HL-60 (cell line): Measurements from ENCODE around the gene ALDH1L1.

Source experiments
- DNase-seq, 2 experiments: peaks; one replicate each; pipeline ENCODE4 v3.0.0-alpha.2; 2010 to 2020; ENCODE audit warnings: low read depth in 1 of 2, low spot score in 1 of 2
- H3K27ac ChIP-seq: fragments of 250-450 bp; sonication (Bioruptor Pico); replicated peaks from 2 replicates; pipeline ENCODE4 v1.5.1; 2020; ENCODE audit warnings: mild to moderate bottlenecking, moderate library complexity
- H3K27me3 ChIP-seq: fragments of 250-450 bp; sonication (Bioruptor Pico); 2 replicates; pipeline ENCODE4 v1.5.1; 2021; ENCODE audit warnings: mild to moderate bottlenecking, moderate library complexity; ENCODE audit not compliant: insufficient read depth, poor library complexity, severe bottlenecking
- H3K4me3 ChIP-seq: replicated peaks from 2 replicates; pipeline ENCODE4 v1.5.1; 2011; ENCODE audit warnings: mild to moderate bottlenecking, control low read depth, low read length; ENCODE audit not compliant: insufficient read depth
- CTCF ChIP-seq: IDR thresholded peaks from one replicate; pipeline ENCODE4 v1.5.1; 2011; ENCODE audit warnings: low read length, control low read depth, inconsistent platforms; ENCODE audit not compliant: insufficient read depth
- GABPA ChIP-seq: IDR thresholded peaks from 2 replicates; pipeline ENCODE4 v1.6.1; 2012; ENCODE audit warnings: low read depth
- POLR2AphosphoS5 ChIP-seq: IDR thresholded peaks from 2 replicates; pipeline ENCODE4 v1.6.1; 2012; ENCODE audit warnings: low read depth
- REST ChIP-seq: IDR thresholded peaks from 2 replicates; pipeline ENCODE4 v1.6.1; 2012; ENCODE audit warnings: low read depth; ENCODE audit not compliant: insufficient replicate concordance
- SPI1 ChIP-seq: IDR thresholded peaks from 2 replicates; pipeline ENCODE4 v1.6.1; 2012; ENCODE audit warnings: low read depth, mild to moderate bottlenecking, borderline replicate concordance

ALDH1L1 gene

GRCh38 chr3:126103121-126104027 is 77.0 kb downstream of the ALDH1L1 start:
- DNase-seq = no peak
- no peaks in the 10 kb centered on the region for H3K27me3 ChIP-seq
- TF ChIP-seq CTCF = no peak
- H3K27ac ChIP-seq = no peak overlapping the region
- H3K4me3 ChIP-seq = no peak overlapping the region

- Histone ChIP-seq H3K4me3 (no peak overlapping the region), H3K27ac (no peak overlapping the region), H3K27me3 (no peaks in the 10 kb centered on the region)
- no peak for TF ChIP-seq POLR2AphosphoS5
- TF ChIP-seq REST = no peak
- no peak for TF ChIP-seq GABPA
- no peak for TF ChIP-seq CTCF
- no peak for TF ChIP-seq SPI1
- DNase-seq = no peak
Measured at GRCh38 chr3:126102530-126102951, 77.8 kb downstream of the ALDH1L1 start.

- no peak for DNase-seq
- TF ChIP-seq SPI1 (no peak), CTCF (no peak), GABPA (no peak), POLR2AphosphoS5 (no peak), REST (no peak)
- H3K27me3 ChIP-seq = no peaks in the 10 kb centered on the region
- H3K4me3 ChIP-seq = no peak overlapping the region
- no peak overlapping the region for H3K27ac ChIP-seq
Measured at GRCh38 chr3:126102011-126102410, 78.4 kb downstream of the ALDH1L1 start.

- no peak for TF ChIP-seq GABPA
- no peak for TF ChIP-seq REST
- TF ChIP-seq SPI1 = no peak
- TF ChIP-seq CTCF = no peak
- TF ChIP-seq POLR2AphosphoS5 = no peak
- Histone ChIP-seq H3K27me3 (no peaks in the 10 kb centered on the region), H3K4me3 (no peak overlapping the region), H3K27ac (no peak overlapping the region)
- no peak for DNase-seq
Measured at GRCh38 chr3:126101521-126101982, 78.8 kb downstream of the ALDH1L1 start.
